ENCODE data around the gene CXCL6. TPM values are rescaled to one million over a fixed set of nuclear protein-coding genes. Genes with fewer than 3 reads are reported as not detected.

Gene CXCL6
- total RNA-seq, 1 experiment from 2014 or later = 23.4 TPM

DNA sequence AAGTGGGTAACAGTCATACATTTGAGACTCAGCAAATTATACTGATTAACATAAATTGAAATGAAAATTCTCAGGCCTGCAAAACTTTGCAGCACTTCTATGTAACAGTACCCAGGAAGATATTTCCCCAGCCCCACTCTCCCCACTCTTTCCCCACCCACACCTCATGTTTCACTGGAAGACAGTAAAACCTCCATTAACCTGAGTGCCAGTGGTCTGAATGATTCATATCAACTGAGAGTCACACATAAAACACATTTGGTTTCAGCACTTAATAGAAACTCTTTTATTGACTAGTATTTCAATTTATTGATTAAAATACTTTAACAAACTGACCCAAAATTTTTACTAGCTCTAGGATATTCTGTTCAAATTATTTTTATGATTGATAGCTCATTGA lies 6.9 kb downstream of the CXCL6 start:
- peaks cover 6% of the 10 kb centered on the region for H3F3A ChIP-seq (ENCODE audit: low read length, unreplicated experiment)
- H3K4me3 ChIP-seq (ENCODE audit: low read length) = no peak overlapping the region
- DNase-seq = peak; percentile 69
- H3K4me1 ChIP-seq (ENCODE audit: insufficient read depth, low read length) = peaks cover 63% of the 10 kb centered on the region
- peak; percentile 53 for ATAC-seq
- TF ChIP-seq, protein P1, sequence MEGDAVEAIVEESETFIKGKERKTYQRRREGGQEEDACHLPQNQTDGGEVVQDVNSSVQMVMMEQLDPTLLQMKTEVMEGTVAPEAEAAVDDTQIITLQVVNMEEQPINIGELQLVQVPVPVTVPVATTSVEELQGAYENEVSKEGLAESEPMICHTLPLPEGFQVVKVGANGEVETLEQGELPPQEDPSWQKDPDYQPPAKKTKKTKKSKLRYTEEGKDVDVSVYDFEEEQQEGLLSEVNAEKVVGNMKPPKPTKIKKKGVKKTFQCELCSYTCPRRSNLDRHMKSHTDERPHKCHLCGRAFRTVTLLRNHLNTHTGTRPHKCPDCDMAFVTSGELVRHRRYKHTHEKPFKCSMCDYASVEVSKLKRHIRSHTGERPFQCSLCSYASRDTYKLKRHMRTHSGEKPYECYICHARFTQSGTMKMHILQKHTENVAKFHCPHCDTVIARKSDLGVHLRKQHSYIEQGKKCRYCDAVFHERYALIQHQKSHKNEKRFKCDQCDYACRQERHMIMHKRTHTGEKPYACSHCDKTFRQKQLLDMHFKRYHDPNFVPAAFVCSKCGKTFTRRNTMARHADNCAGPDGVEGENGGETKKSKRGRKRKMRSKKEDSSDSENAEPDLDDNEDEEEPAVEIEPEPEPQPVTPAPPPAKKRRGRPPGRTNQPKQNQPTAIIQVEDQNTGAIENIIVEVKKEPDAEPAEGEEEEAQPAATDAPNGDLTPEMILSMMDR (conservative IDR thresholded peaks at IDR 0.05; ENCODE audit: low read depth, low read length) = no peak
- no peak for TF ChIP-seq EZH2 (IDR thresholded peaks at IDR 0.05; ENCODE audit: low read length, unreplicated experiment)
- no peak for TF ChIP-seq EZH2phosphoT487 (IDR thresholded peaks at IDR 0.05; ENCODE audit: borderline replicate concordance, low read length)
- H3K9me2 ChIP-seq (replicated peaks; ENCODE audit: low read length) = no peaks in the 10 kb centered on the region
- H4K20me1 ChIP-seq (ENCODE audit: low read length) = no peaks in the 10 kb centered on the region
- no peaks in the 10 kb centered on the region for H3K36me3 ChIP-seq (ENCODE audit: low read depth, low read length)
- H3K27me3 ChIP-seq (ENCODE audit: low read length) = no peaks in the 10 kb centered on the region
- H2AFZ ChIP-seq (ENCODE audit: low read length) = no peak overlapping the region
- H3K27ac ChIP-seq (ENCODE audit: low read length) = peak overlapping the region; percentile 85
- H3K9me3 ChIP-seq (ENCODE audit: low read length) = no peaks in the 10 kb centered on the region
- H3K4me2 ChIP-seq (ENCODE audit: low read length) = peak overlapping the region; percentile 62
- intact Hi-C loops (cut with micrococcal nuclease) = loop anchor here (5.0 kb wide), 2 partner anchors 116 to 236 kb away; no protein-coding TSS in a partner anchor
- ChIA-PET CTCF (interaction anchor here (0.6 to 2.0 kb wide), 3 partner anchors 21 to 1356 kb away, joined by 4 to 10 read pairs (median 5); no protein-coding TSS in a partner anchor), POLR2A (ENCODE audit: unreplicated experiment) (interaction anchor here (0.5 kb wide), 1 partner anchor 180 kb away, joined by 3 read pairs; no protein-coding TSS in a partner anchor)
- peaks cover 5% of the 10 kb centered on the region; the same call in 1 of the 2 replicates for H3K79me2 ChIP-seq (ENCODE audit: low read length)
- peak overlapping the region; percentile 46 for H3K9ac ChIP-seq (ENCODE audit: low read length)
- BruUV-seq (replicated peaks) = no TSS peak

DNA sequence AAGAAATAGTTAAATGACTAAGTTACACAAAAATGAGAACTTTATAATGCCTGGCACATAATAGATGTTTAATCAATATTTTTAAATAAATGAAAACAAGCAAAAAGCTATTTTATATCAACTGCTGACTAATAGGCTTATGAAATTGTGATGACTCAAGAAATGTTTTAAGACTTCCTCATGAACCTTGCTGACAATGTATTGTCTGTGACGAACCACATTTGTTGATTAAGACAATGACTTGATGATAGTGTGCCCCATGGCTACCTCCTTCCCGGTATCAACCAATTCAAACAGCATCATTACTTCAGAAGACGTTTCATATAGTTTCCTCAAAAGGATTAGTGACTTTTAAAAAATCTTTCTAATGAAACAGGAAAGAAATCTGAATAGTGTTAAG lies 7.9 kb downstream of the CXCL6 start:
- intact Hi-C loops (cut with micrococcal nuclease) = loop anchor here (2.0 to 5.0 kb wide), 4 partner anchors 14 to 237 kb away; no protein-coding TSS in a partner anchor
- ATAC-seq (peak; percentile 82), DNase-seq (peak; percentile 95)
- H2AFZ ChIP-seq (ENCODE audit: low read length) = no peak overlapping the region
- H3K27ac ChIP-seq (ENCODE audit: low read length) = peak overlapping the region; percentile 85
- no TSS peak for BruUV-seq (replicated peaks)
- H3K4me3 ChIP-seq (ENCODE audit: low read length) = peak overlapping the region; percentile 24
- H3K9me3 ChIP-seq (ENCODE audit: low read length) = no peaks in the 10 kb centered on the region
- POLR2A ChIA-PET (ENCODE audit: unreplicated experiment) = no interaction called here
- H3K9me2 ChIP-seq (replicated peaks; ENCODE audit: low read length) = no peaks in the 10 kb centered on the region
- no peaks in the 10 kb centered on the region for H3K27me3 ChIP-seq (ENCODE audit: low read length)
- H4K20me1 ChIP-seq (ENCODE audit: low read length) = no peaks in the 10 kb centered on the region
- peaks cover 6% of the 10 kb centered on the region for H3F3A ChIP-seq (ENCODE audit: low read length, unreplicated experiment)
- no peaks in the 10 kb centered on the region for H3K79me2 ChIP-seq (ENCODE audit: low read length)
- no peaks in the 10 kb centered on the region for H3K36me3 ChIP-seq (ENCODE audit: low read depth, low read length)
- H3K4me1 ChIP-seq (ENCODE audit: insufficient read depth, low read length) = peaks cover 53% of the 10 kb centered on the region
- TF ChIP-seq, protein P1 (conservative IDR thresholded peaks at IDR 0.05; ENCODE audit: low read depth, low read length) = no peak
- TF ChIP-seq EZH2phosphoT487 (IDR thresholded peaks at IDR 0.05; ENCODE audit: borderline replicate concordance, low read length) = no peak
- TF ChIP-seq EZH2 (IDR thresholded peaks at IDR 0.05; ENCODE audit: low read length, unreplicated experiment) = no peak
- CTCF ChIA-PET = interaction anchor here (2.0 kb wide), 1 partner anchor 20 kb away, joined by 10 read pairs; no protein-coding TSS in a partner anchor
- H3K4me2 ChIP-seq (ENCODE audit: low read length) = peak overlapping the region; percentile 62
- peak overlapping the region; percentile 46; the same call in 1 of the 2 replicates for H3K9ac ChIP-seq (ENCODE audit: low read length)

DNA sequence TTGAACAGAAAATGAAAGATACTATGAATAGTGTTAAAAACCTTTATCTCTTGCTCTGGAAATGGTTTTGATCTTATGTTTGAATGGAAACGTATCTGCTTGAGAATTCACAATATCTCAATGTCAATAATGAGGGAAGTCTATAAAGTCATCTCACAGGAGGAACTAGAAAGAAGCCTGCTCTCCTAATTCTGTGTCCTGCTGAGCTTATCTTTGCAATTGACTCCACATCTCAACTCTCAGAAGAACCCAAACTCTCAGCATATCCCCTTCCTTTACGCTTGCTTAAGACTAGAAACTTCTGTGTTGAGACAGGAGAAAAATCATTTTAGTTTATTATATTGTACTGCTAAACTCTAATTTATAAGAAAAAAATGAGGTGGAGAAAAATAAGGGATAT lies 8.3 kb downstream of the CXCL6 start:
- H3K9me3 ChIP-seq (ENCODE audit: low read length) = no peaks in the 10 kb centered on the region
- TF ChIP-seq EZH2 (IDR thresholded peaks at IDR 0.05; ENCODE audit: low read length, unreplicated experiment) (no peak), EZH2phosphoT487 (IDR thresholded peaks at IDR 0.05; ENCODE audit: borderline replicate concordance, low read length) (no peak)
- TF ChIP-seq, protein P1 (conservative IDR thresholded peaks at IDR 0.05; ENCODE audit: low read depth, low read length) = no peak
- no TSS peak for BruUV-seq (replicated peaks)
- peaks cover 6% of the 10 kb centered on the region for H3F3A ChIP-seq (ENCODE audit: low read length, unreplicated experiment)
- H2AFZ ChIP-seq (ENCODE audit: low read length) = no peak overlapping the region
- peaks cover 49% of the 10 kb centered on the region for H3K4me1 ChIP-seq (ENCODE audit: insufficient read depth, low read length)
- H3K79me2 ChIP-seq (ENCODE audit: low read length) = no peaks in the 10 kb centered on the region
- POLR2A ChIA-PET (ENCODE audit: unreplicated experiment) = no interaction called here
- intact Hi-C loops (cut with micrococcal nuclease) = loop anchor here (2.0 to 5.0 kb wide), 4 partner anchors 14 to 238 kb away; no protein-coding TSS in a partner anchor
- H3K36me3 ChIP-seq (ENCODE audit: low read depth, low read length) = no peaks in the 10 kb centered on the region
- no peaks in the 10 kb centered on the region for H4K20me1 ChIP-seq (ENCODE audit: low read length)
- CTCF ChIA-PET = interaction anchor here (2.0 kb wide), 1 partner anchor 20 kb away, joined by 10 read pairs; no protein-coding TSS in a partner anchor
- H3K27ac ChIP-seq (ENCODE audit: low read length) = peak overlapping the region; percentile 85
- H3K9ac ChIP-seq (ENCODE audit: low read length) = peak overlapping the region; percentile 5; the same call in 1 of the 2 replicates
- DNase-seq (no peak), ATAC-seq (peak; percentile 5; the same call in 1 of the 2 replicates)
- no peaks in the 10 kb centered on the region for H3K27me3 ChIP-seq (ENCODE audit: low read length)
- H3K4me3 ChIP-seq (ENCODE audit: low read length) = peak overlapping the region; percentile 24
- H3K9me2 ChIP-seq (replicated peaks; ENCODE audit: low read length) = no peaks in the 10 kb centered on the region
- peak overlapping the region; percentile 62 for H3K4me2 ChIP-seq (ENCODE audit: low read length)

All from PC-3 (cell line).